Prostate gland (tissue), 2 donors: Measurements from ENCODE around the gene AFF1.

Experiments used
- POLR2AphosphoS5 ChIP-seq: sonication (generic); formaldehyde crosslinking; IDR thresholded peaks from one replicate; pipeline ENCODE4 v1.6.1; 2017; ENCODE audit warnings: antibody characterized with exemption
- TF ChIP-seq, protein P1 (sequence below), 4 experiments: fragments of 200-600 bp in 2 of 4; fragments of 450-650 bp in 2 of 4; sonication (generic) in 2 of 4; IDR thresholded peaks; 1 replicate in 3 of 4; 2 replicates in 1 of 4; pipeline ENCODE4 v1.5.1; 2016 to 2019; ENCODE audit warnings: antibody characterized with exemption in 4 of 4, mild to moderate bottlenecking in 2 of 4, moderate library complexity in 2 of 4

GRCh38 chr4:87036713-87037112, 101.9 kb downstream of the AFF1 start:
- no peak for TF ChIP-seq POLR2AphosphoS5
- TF ChIP-seq, protein P1, sequence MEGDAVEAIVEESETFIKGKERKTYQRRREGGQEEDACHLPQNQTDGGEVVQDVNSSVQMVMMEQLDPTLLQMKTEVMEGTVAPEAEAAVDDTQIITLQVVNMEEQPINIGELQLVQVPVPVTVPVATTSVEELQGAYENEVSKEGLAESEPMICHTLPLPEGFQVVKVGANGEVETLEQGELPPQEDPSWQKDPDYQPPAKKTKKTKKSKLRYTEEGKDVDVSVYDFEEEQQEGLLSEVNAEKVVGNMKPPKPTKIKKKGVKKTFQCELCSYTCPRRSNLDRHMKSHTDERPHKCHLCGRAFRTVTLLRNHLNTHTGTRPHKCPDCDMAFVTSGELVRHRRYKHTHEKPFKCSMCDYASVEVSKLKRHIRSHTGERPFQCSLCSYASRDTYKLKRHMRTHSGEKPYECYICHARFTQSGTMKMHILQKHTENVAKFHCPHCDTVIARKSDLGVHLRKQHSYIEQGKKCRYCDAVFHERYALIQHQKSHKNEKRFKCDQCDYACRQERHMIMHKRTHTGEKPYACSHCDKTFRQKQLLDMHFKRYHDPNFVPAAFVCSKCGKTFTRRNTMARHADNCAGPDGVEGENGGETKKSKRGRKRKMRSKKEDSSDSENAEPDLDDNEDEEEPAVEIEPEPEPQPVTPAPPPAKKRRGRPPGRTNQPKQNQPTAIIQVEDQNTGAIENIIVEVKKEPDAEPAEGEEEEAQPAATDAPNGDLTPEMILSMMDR (IDR thresholded peaks at IDR 0.05), result no peak
